Activated naive CD8-positive, alpha-beta T cell (primary cell): ENCODE results near the gene GPM6B.

Experiments
- H3K27ac Mint-ChIP-seq: one replicate; pipeline ENCODE4 v1.8.0; 2021; ENCODE audit warnings: mixed read lengths
- H3K27me3 Mint-ChIP-seq: one replicate; pipeline ENCODE4 v1.8.0; 2021; ENCODE audit warnings: mixed read lengths
- H3K36me3 Mint-ChIP-seq: one replicate; pipeline ENCODE4 v1.8.0; 2021; ENCODE audit warnings: mixed read lengths
- H3K4me1 Mint-ChIP-seq: one replicate; pipeline ENCODE4 v1.8.0; 2021; ENCODE audit warnings: low read depth, mixed read lengths
- H3K4me3 Mint-ChIP-seq: one replicate; pipeline ENCODE4 v1.8.0; 2021; ENCODE audit warnings: mild to moderate bottlenecking, mixed read lengths
- H3K9me3 Mint-ChIP-seq: one replicate; pipeline ENCODE4 v1.8.0; 2021; ENCODE audit warnings: low read depth, mixed read lengths

Gene GPM6B

DNA sequence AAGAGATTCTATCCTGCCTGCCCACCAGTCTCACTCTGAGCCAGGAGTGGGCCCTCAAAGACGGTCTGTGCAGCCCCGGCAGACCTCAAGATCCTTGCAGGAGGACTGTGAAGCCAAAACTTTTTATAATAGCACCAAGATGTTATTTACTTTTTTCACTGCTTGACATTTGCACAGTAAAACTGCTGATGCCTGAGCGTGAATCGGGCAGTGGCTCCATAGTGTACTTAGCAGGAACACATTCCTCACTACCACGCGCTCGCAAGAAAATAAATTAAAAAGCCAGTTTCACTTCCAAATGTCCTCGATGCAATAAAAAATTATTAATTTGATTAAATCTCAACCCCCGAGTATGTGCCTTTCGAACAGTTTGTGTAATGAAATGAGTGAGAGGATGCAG, 22.5 kb downstream of the GPM6B start:
- H3K27me3 Mint-ChIP-seq, result no peaks in the 10 kb centered on the region
- H3K9me3 Mint-ChIP-seq, result no peaks in the 10 kb centered on the region
- no peaks in the 10 kb centered on the region for H3K36me3 Mint-ChIP-seq
- H3K27ac Mint-ChIP-seq, result no peak overlapping the region
- no peak overlapping the region for H3K4me3 Mint-ChIP-seq
- no peaks in the 10 kb centered on the region for H3K4me1 Mint-ChIP-seq

DNA sequence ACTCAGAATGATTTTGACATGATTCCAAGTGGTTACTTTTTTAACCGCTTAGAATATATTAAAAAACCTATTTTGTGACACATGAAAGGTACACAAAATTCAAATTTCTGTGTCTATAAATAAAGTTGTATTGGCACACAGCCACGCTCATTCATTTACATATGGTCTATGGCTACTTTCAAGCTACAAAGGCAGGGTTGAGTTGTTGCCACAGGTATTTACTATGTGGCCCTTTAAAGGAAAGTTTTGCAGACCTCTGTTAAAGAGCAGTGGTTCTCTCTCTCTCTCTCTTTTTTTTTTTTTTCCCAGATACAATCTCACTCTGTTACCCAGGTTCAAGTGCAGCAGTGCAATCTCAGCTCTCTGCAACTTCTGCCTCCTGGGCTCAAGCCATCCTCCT, 23.0 kb downstream of the GPM6B start:
- H3K9me3 Mint-ChIP-seq, result no peaks in the 10 kb centered on the region
- no peak overlapping the region for H3K4me3 Mint-ChIP-seq
- H3K36me3 Mint-ChIP-seq, result no peaks in the 10 kb centered on the region
- H3K27me3 Mint-ChIP-seq, result no peaks in the 10 kb centered on the region
- H3K27ac Mint-ChIP-seq, result no peak overlapping the region
- no peaks in the 10 kb centered on the region for H3K4me1 Mint-ChIP-seq

DNA sequence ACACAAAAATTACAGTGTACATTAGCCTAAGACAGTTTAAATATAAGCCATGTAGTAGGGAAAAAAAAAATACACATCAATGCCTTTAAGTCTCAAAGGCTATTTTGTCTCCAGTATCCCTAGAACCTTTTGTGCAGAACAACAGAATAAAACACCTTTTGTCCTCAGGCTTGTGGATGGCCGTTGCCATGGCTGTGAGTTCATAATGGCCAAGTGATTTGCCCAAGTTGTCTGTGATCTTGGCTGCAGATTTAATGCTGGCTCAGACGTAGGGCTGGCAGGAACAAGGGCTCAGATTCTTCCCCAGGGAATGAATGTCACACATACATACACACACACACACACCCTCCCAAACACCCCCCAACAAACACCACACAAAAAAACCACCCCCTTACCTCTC, 25.3 kb downstream of the GPM6B start:
- no peaks in the 10 kb centered on the region for H3K9me3 Mint-ChIP-seq
- H3K36me3 Mint-ChIP-seq, result no peaks in the 10 kb centered on the region
- H3K4me3 Mint-ChIP-seq, result no peak overlapping the region
- no peaks in the 10 kb centered on the region for H3K27me3 Mint-ChIP-seq
- H3K27ac Mint-ChIP-seq, result no peak overlapping the region
- no peaks in the 10 kb centered on the region for H3K4me1 Mint-ChIP-seq

DNA sequence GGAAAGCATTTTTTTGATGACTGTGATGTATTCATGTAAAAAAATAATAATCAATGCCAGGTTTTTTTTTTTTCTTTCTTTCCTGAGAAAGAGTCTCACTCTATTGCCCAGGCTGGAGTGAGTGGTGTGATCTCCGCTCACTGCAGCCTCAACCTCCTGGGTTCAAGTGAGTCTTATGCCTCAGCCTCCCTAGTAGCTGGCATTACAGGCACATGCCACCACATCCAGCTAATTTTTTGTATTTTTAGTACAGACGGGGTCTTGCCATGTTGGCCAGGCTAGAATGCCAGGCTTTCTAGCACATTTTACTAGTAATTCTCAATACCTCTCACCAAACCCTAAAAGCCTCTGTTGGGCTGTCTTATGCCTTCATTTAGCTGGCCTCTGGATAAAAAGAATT, 25.7 kb downstream of the GPM6B start:
- no peaks in the 10 kb centered on the region for H3K4me1 Mint-ChIP-seq
- H3K9me3 Mint-ChIP-seq, result no peaks in the 10 kb centered on the region
- H3K27ac Mint-ChIP-seq, result no peak overlapping the region
- no peaks in the 10 kb centered on the region for H3K36me3 Mint-ChIP-seq
- no peak overlapping the region for H3K4me3 Mint-ChIP-seq
- H3K27me3 Mint-ChIP-seq, result no peaks in the 10 kb centered on the region

DNA sequence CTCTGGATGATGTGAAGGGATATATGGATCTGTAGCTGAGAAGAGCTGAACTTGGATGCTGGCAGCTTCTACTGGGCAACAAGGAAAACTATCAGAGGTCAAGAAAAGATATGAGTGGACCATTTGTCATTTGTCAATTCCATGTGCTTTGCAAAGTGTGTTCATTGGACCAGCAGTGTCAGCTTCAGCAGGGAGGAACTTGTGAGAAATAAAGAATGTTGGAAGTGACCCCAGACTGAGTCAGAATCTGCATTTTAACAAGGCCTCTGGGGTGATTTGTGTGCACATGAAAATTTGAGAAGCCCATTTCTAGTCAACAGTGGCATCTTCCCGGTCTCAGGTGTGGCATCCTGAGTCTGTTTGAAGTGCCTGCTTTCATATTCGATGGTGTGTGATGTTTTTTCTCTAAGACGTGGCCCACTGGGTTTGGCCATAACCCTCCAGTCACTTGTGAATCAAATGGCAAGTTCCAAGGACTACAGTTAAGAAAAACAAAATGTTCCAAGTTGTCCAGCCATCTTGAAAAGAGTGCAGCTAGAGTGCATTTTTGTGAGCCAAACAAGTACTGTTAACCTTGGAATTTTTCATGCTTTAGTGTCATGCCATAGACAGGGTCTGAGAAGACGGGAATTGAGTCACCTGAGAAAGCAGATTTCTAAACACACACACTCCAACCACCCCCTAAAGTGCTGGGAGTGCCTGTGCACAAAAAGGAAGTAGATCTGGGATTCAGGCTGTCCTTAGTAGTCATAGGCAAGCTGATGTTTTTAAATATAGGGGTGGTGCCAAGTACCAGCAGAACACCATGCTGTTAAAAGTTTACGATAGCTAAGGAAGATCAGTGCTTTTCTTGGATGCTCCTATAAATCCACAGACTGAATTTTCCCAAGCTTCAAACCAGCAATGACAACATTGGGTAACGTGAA, 26.4 kb downstream of the GPM6B start:
- Mint-ChIP-seq H3K4me1 (no peaks in the 10 kb centered on the region), H3K9me3 (no peaks in the 10 kb centered on the region), H3K36me3 (no peaks in the 10 kb centered on the region), H3K27me3 (no peaks in the 10 kb centered on the region), H3K27ac (no peak overlapping the region), H3K4me3 (no peak overlapping the region)

DNA sequence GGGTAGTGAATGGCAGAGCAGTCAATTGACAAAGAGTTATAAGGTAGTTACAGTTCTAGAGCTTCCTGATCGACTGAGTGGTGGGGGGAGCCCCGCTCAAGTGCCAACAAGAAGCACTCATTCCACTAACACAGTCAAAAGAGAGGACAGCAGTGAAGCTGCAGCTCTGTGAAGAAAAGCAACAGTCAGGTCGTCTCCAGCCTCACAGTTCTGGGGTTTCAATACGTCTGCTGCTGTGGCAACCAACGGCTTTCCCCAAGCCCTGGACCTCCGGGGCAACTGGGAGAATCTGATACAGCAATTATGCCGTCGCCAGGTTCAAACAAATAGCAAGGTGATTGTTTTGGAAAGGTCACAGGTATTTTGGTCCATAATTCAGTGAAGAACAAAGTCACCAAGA, 30.8 kb downstream of the GPM6B start:
- no peaks in the 10 kb centered on the region for H3K27me3 Mint-ChIP-seq
- no peak overlapping the region for H3K27ac Mint-ChIP-seq
- no peaks in the 10 kb centered on the region for H3K36me3 Mint-ChIP-seq
- no peaks in the 10 kb centered on the region for H3K4me1 Mint-ChIP-seq
- H3K9me3 Mint-ChIP-seq, result no peaks in the 10 kb centered on the region
- H3K4me3 Mint-ChIP-seq, result no peak overlapping the region

DNA sequence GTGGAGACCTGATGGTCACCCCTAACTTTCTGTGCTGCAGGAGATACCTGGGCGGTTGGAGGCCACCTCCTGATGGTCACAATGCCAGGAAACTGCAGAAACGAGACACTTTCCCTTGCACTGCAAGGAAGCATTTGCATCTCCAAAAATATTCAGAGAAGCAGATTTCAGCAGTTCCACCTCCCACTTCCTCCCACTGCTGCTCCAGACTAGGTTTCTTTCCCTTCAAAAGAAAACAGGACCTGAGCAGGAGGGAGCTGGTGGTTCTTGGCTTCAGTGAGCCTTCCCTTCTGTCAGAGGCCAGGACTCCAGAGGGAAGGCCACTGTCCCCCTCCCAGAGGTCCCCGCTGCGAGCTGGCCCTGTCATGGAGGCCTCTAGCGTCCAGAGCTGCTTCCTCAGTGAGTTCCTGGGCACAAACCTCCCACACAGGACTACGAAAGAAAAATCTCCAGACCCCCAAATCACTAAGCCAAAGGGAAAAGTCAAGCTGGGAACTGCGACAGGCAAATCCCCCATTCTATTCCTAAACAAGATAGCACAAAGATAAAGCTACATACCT, 35.9 kb downstream of the GPM6B start:
- Mint-ChIP-seq H3K4me3 (no peak overlapping the region), H3K36me3 (no peaks in the 10 kb centered on the region), H3K27me3 (no peaks in the 10 kb centered on the region), H3K27ac (no peak overlapping the region), H3K4me1 (peaks cover 5% of the 10 kb centered on the region), H3K9me3 (no peaks in the 10 kb centered on the region)

DNA sequence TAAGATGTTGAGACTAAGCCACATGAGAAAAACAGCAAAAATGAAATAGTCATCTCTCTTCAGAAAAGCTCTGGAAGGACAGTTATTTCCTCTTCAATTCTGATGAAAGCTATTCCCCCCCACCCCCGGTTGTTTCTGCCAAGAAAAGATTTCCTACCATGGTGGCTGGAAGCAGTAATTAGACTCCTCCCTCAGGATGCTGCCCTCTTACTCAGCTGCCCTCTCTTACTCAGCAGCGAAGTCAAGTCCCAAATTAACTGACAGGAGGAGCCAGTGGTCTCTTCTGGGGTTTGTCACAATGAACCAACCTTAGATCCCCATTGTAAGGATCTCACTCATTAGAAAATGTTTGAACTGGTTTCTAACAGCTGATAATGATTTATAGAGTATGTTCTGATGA, 38.0 kb downstream of the GPM6B start:
- peaks cover 5% of the 10 kb centered on the region for H3K4me1 Mint-ChIP-seq
- H3K27ac Mint-ChIP-seq, result peak overlapping the region; percentile 66
- H3K4me3 Mint-ChIP-seq, result no peak overlapping the region
- no peaks in the 10 kb centered on the region for H3K27me3 Mint-ChIP-seq
- no peaks in the 10 kb centered on the region for H3K36me3 Mint-ChIP-seq
- no peaks in the 10 kb centered on the region for H3K9me3 Mint-ChIP-seq

DNA sequence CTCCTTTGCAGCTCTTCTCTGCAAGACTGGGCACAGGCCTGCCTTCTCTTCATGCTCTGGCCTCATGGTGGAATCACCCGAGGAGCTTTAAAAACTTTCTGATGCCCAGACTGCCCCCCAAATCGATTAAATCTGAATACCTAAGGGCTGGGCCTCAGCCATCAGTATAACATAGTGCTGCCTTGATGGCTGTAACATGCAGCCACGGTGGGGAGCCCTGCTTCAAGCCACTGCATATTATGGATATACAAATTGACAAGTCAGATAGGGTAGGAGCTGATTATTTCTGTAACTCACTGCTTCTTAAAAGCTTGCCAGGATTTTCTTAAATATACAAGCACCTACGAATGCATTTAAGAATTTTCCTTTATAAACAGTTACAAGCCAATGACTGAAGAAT, 40.5 kb downstream of the GPM6B start:
- H3K27me3 Mint-ChIP-seq, result no peaks in the 10 kb centered on the region
- no peak overlapping the region for H3K4me3 Mint-ChIP-seq
- H3K36me3 Mint-ChIP-seq, result no peaks in the 10 kb centered on the region
- no peaks in the 10 kb centered on the region for H3K9me3 Mint-ChIP-seq
- H3K4me1 Mint-ChIP-seq, result peaks cover 5% of the 10 kb centered on the region
- no peak overlapping the region for H3K27ac Mint-ChIP-seq

DNA sequence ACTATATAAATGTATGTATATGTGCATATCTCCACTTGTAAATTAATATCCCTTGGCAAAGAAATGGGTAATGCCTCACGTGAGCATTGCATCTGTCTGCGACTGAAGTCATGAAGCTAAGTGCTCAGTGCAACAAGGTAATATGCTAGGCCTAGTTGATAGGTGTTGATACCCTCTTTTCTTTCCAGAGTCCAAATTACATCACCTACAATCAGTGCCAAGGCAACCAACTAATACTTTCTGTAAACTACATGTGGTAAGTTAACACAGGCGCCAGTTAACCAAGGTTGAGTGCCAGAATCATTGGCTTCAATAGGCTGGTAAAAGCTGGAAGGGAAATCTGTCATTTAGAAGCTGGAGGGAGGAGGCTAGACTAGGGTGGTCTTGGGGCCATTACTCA, 41.1 kb downstream of the GPM6B start:
- Mint-ChIP-seq H3K4me3 (no peak overlapping the region), H3K9me3 (no peaks in the 10 kb centered on the region), H3K27me3 (no peaks in the 10 kb centered on the region), H3K4me1 (peaks cover 5% of the 10 kb centered on the region), H3K27ac (no peak overlapping the region), H3K36me3 (no peaks in the 10 kb centered on the region)

DNA sequence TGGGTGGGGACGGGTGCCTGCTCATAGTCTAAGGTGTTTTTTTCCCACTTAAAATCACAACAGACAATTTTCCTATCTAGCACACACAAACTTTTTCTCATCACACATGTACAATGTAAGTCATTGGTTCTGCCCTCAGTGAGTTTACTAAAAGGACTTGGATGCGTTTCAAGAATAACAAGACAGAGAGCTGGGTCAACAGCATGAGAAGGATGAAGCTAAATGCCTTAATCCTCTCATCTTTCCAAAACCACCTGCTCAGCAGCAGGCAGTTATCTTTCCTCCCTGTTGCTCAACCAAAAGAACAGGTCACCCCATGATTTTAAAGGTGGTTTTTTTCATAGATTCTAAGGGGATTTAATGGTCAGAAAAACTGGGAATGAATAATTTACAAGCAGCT, 42.2 kb downstream of the GPM6B start:
- Mint-ChIP-seq H3K27ac (no peak overlapping the region), H3K9me3 (no peaks in the 10 kb centered on the region), H3K4me3 (no peak overlapping the region), H3K4me1 (peaks cover 11% of the 10 kb centered on the region), H3K36me3 (peaks cover 4% of the 10 kb centered on the region), H3K27me3 (no peaks in the 10 kb centered on the region)

DNA sequence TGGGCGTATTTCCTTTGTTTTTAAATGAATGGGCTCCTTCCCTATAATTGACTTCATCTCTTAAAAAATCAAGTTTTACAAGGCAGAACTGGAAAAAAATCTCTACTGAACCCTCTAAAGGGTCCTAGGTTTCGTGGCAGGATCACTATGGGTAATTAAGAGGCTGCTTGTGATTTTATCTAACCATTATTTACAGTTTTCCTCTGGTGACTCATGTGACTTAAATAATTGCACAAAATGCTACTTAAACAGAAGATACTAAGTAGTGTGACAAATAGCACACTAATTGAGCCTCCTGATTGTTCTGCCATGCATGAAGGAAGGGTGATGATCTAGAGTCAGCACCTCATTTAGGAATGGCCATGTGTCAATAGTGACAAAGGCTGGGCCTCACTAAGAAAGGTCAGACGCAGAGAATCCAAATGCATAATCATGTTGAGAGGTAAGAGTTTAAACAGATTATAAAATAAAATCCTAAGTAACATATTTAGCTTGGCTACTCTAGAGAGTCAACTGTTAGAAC, 46.8 kb downstream of the GPM6B start:
- Mint-ChIP-seq H3K4me1 (peaks cover 8% of the 10 kb centered on the region), H3K27me3 (no peaks in the 10 kb centered on the region), H3K9me3 (no peaks in the 10 kb centered on the region), H3K27ac (no peak overlapping the region), H3K4me3 (no peak overlapping the region), H3K36me3 (peaks cover 4% of the 10 kb centered on the region)

DNA sequence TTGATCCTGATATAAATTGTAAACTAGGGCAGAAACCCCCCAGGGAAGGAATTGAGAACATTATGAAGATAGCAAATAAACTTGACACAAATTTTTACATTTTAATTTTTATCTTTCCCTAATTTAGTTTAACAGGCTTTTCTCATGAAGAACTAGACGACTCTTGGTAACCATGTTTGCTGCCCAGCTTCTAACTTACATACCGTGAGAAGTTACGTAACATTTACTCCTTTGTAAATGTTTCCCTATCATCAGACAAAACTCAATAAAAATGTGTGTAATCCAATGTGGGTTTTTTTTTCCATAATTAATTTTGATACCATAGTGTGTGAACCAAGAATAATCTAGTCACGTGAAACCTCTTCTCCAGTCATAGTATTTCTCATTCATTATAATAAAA, 48.0 kb downstream of the GPM6B start:
- no peaks in the 10 kb centered on the region for H3K27me3 Mint-ChIP-seq
- H3K36me3 Mint-ChIP-seq, result peaks cover 4% of the 10 kb centered on the region
- peaks cover 8% of the 10 kb centered on the region for H3K4me1 Mint-ChIP-seq
- no peaks in the 10 kb centered on the region for H3K9me3 Mint-ChIP-seq
- H3K4me3 Mint-ChIP-seq, result no peak overlapping the region
- H3K27ac Mint-ChIP-seq, result no peak overlapping the region

DNA sequence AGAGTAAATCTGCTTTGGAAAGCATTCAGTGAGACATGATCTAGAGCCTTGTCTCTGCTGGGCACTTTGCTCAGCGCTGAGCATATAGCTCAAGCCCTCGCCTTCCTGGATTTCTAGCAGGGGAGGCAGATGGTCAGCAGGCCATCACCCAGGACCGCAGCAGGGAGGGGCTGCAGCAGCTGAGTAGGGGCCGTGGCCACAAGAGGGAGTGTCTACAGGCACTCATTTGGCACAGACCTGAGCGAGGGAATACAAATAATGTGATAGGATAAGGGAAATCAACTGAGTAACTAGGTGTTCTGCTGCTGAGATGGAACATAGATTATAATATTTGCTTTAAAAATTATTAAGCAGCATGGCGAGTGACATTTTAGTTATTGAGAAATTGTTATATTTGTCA, 52.1 kb downstream of the GPM6B start:
- Mint-ChIP-seq H3K4me1 (peaks cover 2% of the 10 kb centered on the region), H3K27me3 (no peaks in the 10 kb centered on the region), H3K36me3 (peaks cover 4% of the 10 kb centered on the region), H3K9me3 (no peaks in the 10 kb centered on the region), H3K27ac (peak overlapping the region; percentile 46), H3K4me3 (no peak overlapping the region)

DNA sequence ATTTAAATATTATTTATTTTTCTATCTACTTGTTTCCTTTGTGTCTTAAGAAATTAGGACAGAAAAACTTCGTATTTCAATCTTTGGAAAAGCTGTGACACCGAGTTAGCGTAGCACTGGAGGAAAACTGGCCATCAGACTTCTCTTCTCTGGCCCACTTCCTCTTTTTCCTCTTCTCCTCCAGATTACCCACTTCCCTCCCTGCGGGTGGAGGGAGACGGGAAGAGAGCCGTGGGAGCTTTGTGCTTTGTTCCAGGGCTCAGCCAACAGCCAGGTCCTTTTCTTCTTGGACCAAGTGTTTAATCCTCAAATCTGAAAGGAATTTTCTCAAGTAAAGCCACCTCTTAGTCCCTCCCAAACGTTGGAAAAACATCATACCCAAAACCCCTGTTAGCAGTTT, 52.6 kb downstream of the GPM6B start:
- Mint-ChIP-seq H3K27ac (peak overlapping the region; percentile 46), H3K9me3 (no peaks in the 10 kb centered on the region), H3K4me1 (peaks cover 2% of the 10 kb centered on the region), H3K4me3 (no peak overlapping the region), H3K36me3 (peaks cover 3% of the 10 kb centered on the region), H3K27me3 (no peaks in the 10 kb centered on the region)

DNA sequence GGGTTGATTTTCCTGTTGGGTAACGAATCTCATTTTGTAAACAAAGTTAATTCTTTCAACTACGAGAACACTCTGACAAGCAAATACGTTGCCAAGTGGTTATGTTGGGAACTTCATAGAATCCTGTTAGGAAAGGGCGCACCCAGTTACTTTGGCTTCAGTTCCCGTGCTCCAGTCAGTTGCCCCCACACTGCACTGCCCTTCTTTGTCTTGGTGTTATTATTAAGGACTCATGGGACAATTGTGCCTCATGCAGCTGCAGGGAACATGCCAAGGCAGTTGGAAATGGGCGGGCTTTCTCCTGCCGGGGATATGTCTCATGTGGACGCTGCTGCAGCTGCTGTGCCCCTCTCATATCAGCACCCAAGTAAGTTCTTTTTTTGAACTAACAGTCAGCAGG, 53.4 kb downstream of the GPM6B start:
- H3K36me3 Mint-ChIP-seq, result peaks cover 7% of the 10 kb centered on the region
- no peak overlapping the region for H3K4me3 Mint-ChIP-seq
- peaks cover 2% of the 10 kb centered on the region for H3K4me1 Mint-ChIP-seq
- H3K27me3 Mint-ChIP-seq, result no peaks in the 10 kb centered on the region
- no peaks in the 10 kb centered on the region for H3K9me3 Mint-ChIP-seq
- H3K27ac Mint-ChIP-seq, result no peak overlapping the region
